Calu3 (cell line): ENCODE measurements around the gene GMPR2. TPM values are rescaled to one million over a fixed set of nuclear protein-coding genes. Genes with fewer than 3 reads are reported as not detected.
A peak's percentile ranks its signal among the peaks of the same experiment; 100 is the strongest.

ENCODE experiments used
- BruUV-seq: library from RNA; stranded (reverse); fragments of 400-500 nt; replicated peaks from 2 replicates; lab custom pipeline; 2021; lab: Mats Ljungman, UMichigan
- CTCF ChIA-PET: fragments of 300-600 bp; sonication (Branson Sonifier 250); formaldehyde crosslinking; loops from one replicate; lab custom pipeline; 2022; ENCODE audit warnings: antibody characterized with exemption; lab: Charles Lee
- DNase-seq: peaks from one replicate; pipeline ENCODE4 v3.0.0; 2022
- H3K27ac Mint-ChIP-seq: one replicate; pipeline ENCODE4 v1.8.0; 2022; ENCODE audit warnings: mixed read lengths; ENCODE audit not compliant: unreplicated experiment
- H3K27me3 Mint-ChIP-seq: one replicate; pipeline ENCODE4 v1.8.0; 2022; ENCODE audit warnings: mixed read lengths; ENCODE audit not compliant: unreplicated experiment
- H3K36me3 Mint-ChIP-seq: one replicate; pipeline ENCODE4 v1.8.0; 2022; ENCODE audit warnings: mild to moderate bottlenecking, moderate library complexity, mixed read lengths; ENCODE audit not compliant: insufficient read depth, unreplicated experiment
- H3K4me1 Mint-ChIP-seq: one replicate; pipeline ENCODE4 v1.8.0; 2022; ENCODE audit warnings: mild to moderate bottlenecking, low read depth, mixed read lengths; ENCODE audit not compliant: unreplicated experiment
- H3K4me3 Mint-ChIP-seq: one replicate; pipeline ENCODE4 v1.8.0; 2022; ENCODE audit warnings: mild to moderate bottlenecking, low read depth, moderate library complexity, mixed read lengths; ENCODE audit not compliant: unreplicated experiment
- H3K9me3 Mint-ChIP-seq: one replicate; pipeline ENCODE4 v1.8.0; 2022; ENCODE audit warnings: low read depth, mixed read lengths; ENCODE audit not compliant: unreplicated experiment
- CTCF ChIP-seq: fragments of 200-600 bp; IDR thresholded peaks from one replicate; pipeline ENCODE4 v1.8.0; 2022; ENCODE audit warnings: antibody characterized with exemption; ENCODE audit not compliant: unreplicated experiment
- intact Hi-C: fragments of 100-400 bp; cut with micrococcal nuclease; formaldehyde crosslinking; loops from one replicate; pipeline ENCODE4 v1.10.0; 2022; ENCODE audit not compliant: unreplicated experiment
- total RNA-seq: library from RNA; stranded (reverse); gene quantifications from 2 replicates; pipeline ENCODE4 v1.2.3, GENCODE V29; 2022

GMPR2 gene
- total RNA-seq, 1 experiment from 2014 or later: 63.4 TPM

GRCh38 chr14:24188251-24189058 is 44.3 kb upstream of the GMPR2 start, which contains the start of gene IPO4:
IPO4 (minus strand) TSS chr14:24188816; CDS start chr14:24188787, 29 bp downstream.
- BruUV-seq: TSS peak; percentile 61
- Mint-ChIP-seq H3K27me3 (no peaks in the 10 kb centered on the region), H3K36me3 (peaks cover 67% of the 10 kb centered on the region), H3K27ac (peak within 1 kb of the TSS; percentile 76), H3K4me3 (peak within 1 kb of the TSS; percentile 88), H3K4me1 (peaks cover 22% of the 10 kb centered on the region), H3K9me3 (no peaks in the 10 kb centered on the region)
- peak; percentile 96 for DNase-seq
- intact Hi-C loops: no loop called here
- CTCF ChIA-PET: interaction anchor here (0.6 to 0.7 kb wide), 2 partner anchors 62 to 153 kb away, joined by 3 to 5 read pairs; no protein-coding TSS in a partner anchor
- TF ChIP-seq CTCF: no peak

- Mint-ChIP-seq H3K9me3 (no peaks in the 10 kb centered on the region), H3K27ac (peak overlapping the region; percentile 76), H3K36me3 (peaks cover 65% of the 10 kb centered on the region), H3K4me1 (peaks cover 26% of the 10 kb centered on the region), H3K27me3 (no peaks in the 10 kb centered on the region), H3K4me3 (peak overlapping the region; percentile 88)
- BruUV-seq: no TSS peak
- DNase-seq: no peak
- CTCF ChIA-PET: no interaction called here
- no peak for TF ChIP-seq CTCF
- intact Hi-C loops: no loop called here
Observed at GRCh38 chr14:24189059-24189375, 43.7 kb upstream of the GMPR2 start.

GRCh38 chr14:24189460-24189859 is 43.3 kb upstream of the GMPR2 start:
- TF ChIP-seq CTCF: no peak
- H3K27ac Mint-ChIP-seq: peak overlapping the region; percentile 76
- peaks cover 30% of the 10 kb centered on the region for H3K4me1 Mint-ChIP-seq
- intact Hi-C loops: no loop called here
- no peaks in the 10 kb centered on the region for H3K9me3 Mint-ChIP-seq
- H3K4me3 Mint-ChIP-seq: no peak overlapping the region
- no peak for DNase-seq
- no TSS peak for BruUV-seq
- H3K27me3 Mint-ChIP-seq: no peaks in the 10 kb centered on the region
- CTCF ChIA-PET: no interaction called here
- H3K36me3 Mint-ChIP-seq: peaks cover 65% of the 10 kb centered on the region

GRCh38 chr14:24190416-24190815 is 42.3 kb upstream of the GMPR2 start:
- H3K27ac Mint-ChIP-seq: peak overlapping the region; percentile 76
- intact Hi-C loops: no loop called here
- BruUV-seq: no TSS peak
- no peak overlapping the region for H3K4me3 Mint-ChIP-seq
- DNase-seq: no peak
- CTCF ChIA-PET: no interaction called here
- no peaks in the 10 kb centered on the region for H3K27me3 Mint-ChIP-seq
- H3K9me3 Mint-ChIP-seq: no peaks in the 10 kb centered on the region
- H3K4me1 Mint-ChIP-seq: peaks cover 30% of the 10 kb centered on the region
- no peak for TF ChIP-seq CTCF
- H3K36me3 Mint-ChIP-seq: peaks cover 70% of the 10 kb centered on the region
